ENCODE data around the gene ZMYND15. TPM values are rescaled to one million over a fixed set of nuclear protein-coding genes. Genes with fewer than 3 reads are reported as not detected.
A peak's percentile ranks its signal among the peaks of the same experiment; 100 is the strongest.

ZMYND15 gene
- total and polyA plus RNA-seq, 2 of the 13 experiments (the other 11 are each of a cell fraction or from before 2014, with no cell fraction given), result 0.24 to 2.7 TPM

GRCh38 chr17:4789951-4790704 is 50.5 kb downstream of the ZMYND15 start (continued):
- TF ChIP-seq CENPX (CRISPR knock-in tag; IDR thresholded peaks at IDR 0.05) (no peak), PRMT3 (CRISPR knock-in tag; IDR thresholded peaks at IDR 0.05; ENCODE audit: borderline replicate concordance, low read depth) (peak; percentile 95; the same call in 1 of the 2 replicates), ZC3H13 (CRISPR knock-in tag; IDR thresholded peaks at IDR 0.05) (peak; percentile 97), ZNF224 (CRISPR knock-in tag; IDR thresholded peaks at IDR 0.05) (no peak), E2F5 (CRISPR knock-in tag; conservative IDR thresholded peaks at IDR 0.05) (peak; percentile 71; the same call in 1 of the 2 replicates), SIN3A (IDR thresholded peaks at IDR 0.05; ENCODE audit: borderline replicate concordance, low read depth, low read length) (0 out of 2 replicates have a peak, but pooled peaks have one; percentile 50), RARA (CRISPR knock-in tag; IDR thresholded peaks at IDR 0.05) (peak; percentile 24; the same call in 1 of the 2 replicates), KMT2A (CRISPR knock-in tag; IDR thresholded peaks at IDR 0.05) (no peak; the same call in 1 of the 2 replicates), SCMH1 (CRISPR knock-in tag; IDR thresholded peaks at IDR 0.05; ENCODE audit: borderline replicate concordance) (no peak), ETS1 (CRISPR knock-in tag; IDR thresholded peaks at IDR 0.05) (peak; percentile 92; the same call in 1 of the 2 replicates), SNAPC5 (CRISPR knock-in tag; IDR thresholded peaks at IDR 0.05; ENCODE audit: borderline replicate concordance) (no peak; the same call in 1 of the 2 replicates), RAD51 (IDR thresholded peaks at IDR 0.05; ENCODE audit: borderline replicate concordance) (no peak), ZGPAT (CRISPR knock-in tag; IDR thresholded peaks at IDR 0.05) (peak; percentile 55; the same call in 1 of the 2 replicates), MIER2 (CRISPR knock-in tag; IDR thresholded peaks at IDR 0.05) (no peak), KDM5A (IDR thresholded peaks at IDR 0.05; ENCODE audit: borderline replicate concordance, low read length) (no peak), ZNF362 (CRISPR knock-in tag; IDR thresholded peaks at IDR 0.05; ENCODE audit: borderline replicate concordance) (peak; percentile 31; the same call in 1 of the 2 replicates), FOXO1 (CRISPR knock-in tag; IDR thresholded peaks at IDR 0.05) (peak; percentile 33; the same call in 1 of the 2 replicates), ZNF513 (CRISPR knock-in tag; conservative IDR thresholded peaks at IDR 0.05) (no peak), PCBP1 (IDR thresholded peaks at IDR 0.05; ENCODE audit: borderline replicate concordance, low read depth, low read length) (no peak), IKZF4 (CRISPR knock-in tag; IDR thresholded peaks at IDR 0.05; ENCODE audit: borderline replicate concordance, low read depth, not compliant biosample characterization) (no peak), ZNF781 (CRISPR knock-in tag; IDR thresholded peaks at IDR 0.05; ENCODE audit: borderline replicate concordance, not compliant biosample characterization) (no peak), AGO2 (optimal IDR thresholded peaks at IDR 0.05; ENCODE audit: low read depth, low read length) (peak; percentile 79)
